ENCODE results near the gene ATPAF1. TPM values are rescaled to one million over a fixed set of nuclear protein-coding genes. Genes with fewer than 3 reads are reported as not detected.
A peak's percentile ranks its signal among the peaks of the same experiment; 100 is the strongest.

Gene ATPAF1
- total and polyA plus RNA-seq, 10 of the 15 experiments (the other 5 are each of a cell fraction or from before 2014, with no cell fraction given), result 15.2 to 93.5 (median 48.4) TPM

DNA sequence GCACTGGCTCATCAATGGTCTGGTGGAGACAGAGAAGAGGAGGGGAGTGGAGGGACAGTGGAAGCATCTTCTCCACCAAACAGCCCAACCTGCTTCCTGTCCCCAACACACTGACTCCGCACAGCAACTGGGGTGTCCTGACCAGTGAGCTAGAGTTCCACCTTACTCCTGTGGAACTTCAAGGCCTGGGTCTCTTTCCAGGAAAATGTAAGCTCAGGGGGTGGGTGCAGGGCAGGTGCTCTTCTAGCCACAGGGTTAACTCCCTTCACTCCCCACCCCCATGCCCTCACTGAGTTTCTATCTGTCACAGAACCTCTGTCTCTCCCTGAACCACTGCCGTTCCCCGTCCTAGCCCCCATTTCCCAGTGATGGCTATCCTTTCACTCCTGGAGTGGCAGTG, 52.4 kb downstream of the ATPAF1 start:
- peak overlapping the region; percentile 84 for H3K27ac ChIP-seq (ENCODE audit: control insufficient read depth, insufficient read depth)
- TF ChIP-seq FOXM1 (IDR thresholded peaks at IDR 0.05; ENCODE audit: low read depth, low read length) (no peak), POLR2AphosphoS5 (IDR thresholded peaks at IDR 0.05; ENCODE audit: low read length) (peak; percentile 44; the same call in 1 of the 2 replicates), TCF12 (IDR thresholded peaks at IDR 0.05; ENCODE audit: low read depth, low read length) (no peak), CEBPB (IDR thresholded peaks at IDR 0.05; ENCODE audit: borderline replicate concordance in 1 of 2, low read depth in 2 of 2, low read length in 2 of 2) (no peak), MYC (IDR thresholded peaks at IDR 0.05; ENCODE audit: insufficient read depth, insufficient read length, insufficient replicate concordance, low read length, severe bottlenecking) (no peak), SPI1 (IDR thresholded peaks at IDR 0.05; ENCODE audit: borderline replicate concordance, insufficient read depth, low read depth, low read length) (no peak), STAT3 (IDR thresholded peaks at IDR 0.05; ENCODE audit: low read depth, low read length) (no peak), SIN3A (IDR thresholded peaks at IDR 0.05; ENCODE audit: low read depth, low read length) (no peak), GABPA (IDR thresholded peaks at IDR 0.05; ENCODE audit: low read depth) (peak; percentile 70; the same call in 1 of the 2 replicates), PAX8 (IDR thresholded peaks at IDR 0.05) (no peak), BRCA1 (IDR thresholded peaks at IDR 0.05; ENCODE audit: low read depth, low read length) (no peak), FOS (IDR thresholded peaks at IDR 0.05; ENCODE audit: borderline replicate concordance, extremely low read depth, insufficient read length) (no peak), MXI1 (IDR thresholded peaks at IDR 0.05; ENCODE audit: low read depth, low read length) (no peak)
- TF ChIP-seq, protein P1, sequence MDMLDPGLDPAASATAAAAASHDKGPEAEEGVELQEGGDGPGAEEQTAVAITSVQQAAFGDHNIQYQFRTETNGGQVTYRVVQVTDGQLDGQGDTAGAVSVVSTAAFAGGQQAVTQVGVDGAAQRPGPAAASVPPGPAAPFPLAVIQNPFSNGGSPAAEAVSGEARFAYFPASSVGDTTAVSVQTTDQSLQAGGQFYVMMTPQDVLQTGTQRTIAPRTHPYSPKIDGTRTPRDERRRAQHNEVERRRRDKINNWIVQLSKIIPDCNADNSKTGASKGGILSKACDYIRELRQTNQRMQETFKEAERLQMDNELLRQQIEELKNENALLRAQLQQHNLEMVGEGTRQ (IDR thresholded peaks at IDR 0.05; ENCODE audit: borderline replicate concordance, low read depth, low read length), result no peak
- TF ChIP-seq, protein P2, sequence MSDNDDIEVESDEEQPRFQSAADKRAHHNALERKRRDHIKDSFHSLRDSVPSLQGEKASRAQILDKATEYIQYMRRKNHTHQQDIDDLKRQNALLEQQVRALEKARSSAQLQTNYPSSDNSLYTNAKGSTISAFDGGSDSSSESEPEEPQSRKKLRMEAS (IDR thresholded peaks at IDR 0.05; ENCODE audit: low read depth, low read length), result no peak
- TF ChIP-seq, protein P3, sequence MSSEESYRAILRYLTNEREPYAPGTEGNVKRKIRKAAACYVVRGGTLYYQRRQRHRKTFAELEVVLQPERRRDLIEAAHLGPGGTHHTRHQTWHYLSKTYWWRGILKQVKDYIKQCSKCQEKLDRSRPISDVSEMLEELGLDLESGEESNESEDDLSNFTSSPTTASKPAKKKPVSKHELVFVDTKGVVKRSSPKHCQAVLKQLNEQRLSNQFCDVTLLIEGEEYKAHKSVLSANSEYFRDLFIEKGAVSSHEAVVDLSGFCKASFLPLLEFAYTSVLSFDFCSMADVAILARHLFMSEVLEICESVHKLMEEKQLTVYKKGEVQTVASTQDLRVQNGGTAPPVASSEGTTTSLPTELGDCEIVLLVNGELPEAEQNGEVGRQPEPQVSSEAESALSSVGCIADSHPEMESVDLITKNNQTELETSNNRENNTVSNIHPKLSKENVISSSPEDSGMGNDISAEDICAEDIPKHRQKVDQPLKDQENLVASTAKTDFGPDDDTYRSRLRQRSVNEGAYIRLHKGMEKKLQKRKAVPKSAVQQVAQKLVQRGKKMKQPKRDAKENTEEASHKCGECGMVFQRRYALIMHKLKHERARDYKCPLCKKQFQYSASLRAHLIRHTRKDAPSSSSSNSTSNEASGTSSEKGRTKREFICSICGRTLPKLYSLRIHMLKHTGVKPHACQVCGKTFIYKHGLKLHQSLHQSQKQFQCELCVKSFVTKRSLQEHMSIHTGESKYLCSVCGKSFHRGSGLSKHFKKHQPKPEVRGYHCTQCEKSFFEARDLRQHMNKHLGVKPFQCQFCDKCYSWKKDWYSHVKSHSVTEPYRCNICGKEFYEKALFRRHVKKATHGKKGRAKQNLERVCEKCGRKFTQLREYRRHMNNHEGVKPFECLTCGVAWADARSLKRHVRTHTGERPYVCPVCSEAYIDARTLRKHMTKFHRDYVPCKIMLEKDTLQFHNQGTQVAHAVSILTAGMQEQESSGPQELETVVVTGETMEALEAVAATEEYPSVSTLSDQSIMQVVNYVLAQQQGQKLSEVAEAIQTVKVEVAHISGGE (CRISPR knock-in tag; IDR thresholded peaks at IDR 0.05), result peak; percentile 79

More for the DNA sequence above, 52.4 kb downstream of the ATPAF1 start:
- no peak for FAIRE-seq
- DNase-seq (ENCODE audit: low read depth, low spot score), result no peak
- peak; percentile 7 for ATAC-seq
- H3K9me3 ChIP-seq (replicated peaks; ENCODE audit: control insufficient read depth, insufficient read depth, low read length), result no peaks in the 10 kb centered on the region
- in situ Hi-C loops (cut with MboI) (no loop called here), intact Hi-C loops (cut with micrococcal nuclease; ENCODE audit: unreplicated experiment) (loop anchor here (5.0 kb wide), 2 partner anchors 52 to 102 kb away; partner anchors contain the start of genes ATPAF1 and EFCAB14)
- H3K4me2 ChIP-seq (ENCODE audit: control insufficient read depth, insufficient read depth), result peak overlapping the region; percentile 87
- POLR2A ChIA-PET, result interaction anchor here (0.5 to 8.8 kb wide), 6 partner anchors 12 to 413 kb away, joined by 3 to 124 read pairs (median 4); partner anchors contain the start of genes ATPAF1, EFCAB14 and MKNK1
- peak overlapping the region; percentile 96 for H3K4me3 ChIP-seq
- peaks cover 48% of the 10 kb centered on the region for H3K4me1 ChIP-seq (ENCODE audit: control insufficient read depth, insufficient read depth, low read length)
- RAD21 ChIA-PET (ENCODE audit: unreplicated experiment), result interaction anchor here (2.1 to 4.3 kb wide), 4 partner anchors 9 to 103 kb away, joined by 7 to 41 read pairs (median 10); partner anchors contain the start of genes EFCAB14 and MKNK1
- no peaks in the 10 kb centered on the region for H3K27me3 ChIP-seq (replicated peaks in 1 of 2; ENCODE audit: control insufficient read depth in 2 of 2, insufficient read depth in 2 of 2, low read length in 1 of 2)
- no TSS peak for BruUV-seq (replicated peaks)
- SMC1A ChIA-PET (ENCODE audit: uncharacterized antibody, unreplicated experiment), result interaction anchor here (0.9 to 5.7 kb wide), 5 partner anchors 11 to 102 kb away, joined by 3 to 53 read pairs (median 8); partner anchors contain the start of genes ATPAF1, EFCAB14 and MKNK1
- H3K9ac ChIP-seq (ENCODE audit: control insufficient read depth, insufficient read depth, low read length), result peak overlapping the region; percentile 72
- peak overlapping the region; percentile 46; the same call in 1 of the 2 replicates for H2AFZ ChIP-seq (ENCODE audit: control insufficient read depth, low read depth, low read length)
- 18% methylated on average over 3 of the region's 3 CpGs for whole genome bisulfite sequencing (ENCODE audit: insufficient coverage, insufficient replicate concordance, low lambda C conversion rate, missing lambda C conversion rate)
- H3K36me3 ChIP-seq (ENCODE audit: control insufficient read depth in 2 of 2, insufficient read depth in 2 of 2, low read length in 1 of 2), result no peaks in the 10 kb centered on the region
- no peaks in the 10 kb centered on the region for H4K20me1 ChIP-seq (ENCODE audit: control insufficient read depth, insufficient read depth)
- H3K79me2 ChIP-seq (ENCODE audit: control insufficient read depth, insufficient read depth, low read length), result peaks cover 36% of the 10 kb centered on the region
- CTCF ChIA-PET, result interaction anchor here (0.6 to 4.3 kb wide), 6 partner anchors 9 to 113 kb away, joined by 3 to 30 read pairs (median 3); partner anchors contain the start of gene MKNK1
